Upper lobe of left lung (tissue), 4 donors: ENCODE measurements around the gene HNRNPA3.

ENCODE experiments used
- CTCF ChIP-seq, 6 experiments: fragments of 450-650 bp in 4 of 6; fragments of 200-600 bp in 2 of 6; sonication (generic) in 2 of 6; IDR thresholded peaks; one replicate each; pipeline ENCODE4 v1.5.1; 2016 to 2019; ENCODE audit warnings: antibody characterized with exemption in 6 of 6
- EP300 ChIP-seq, 4 donors: sonication (generic); formaldehyde crosslinking; IDR thresholded peaks; one replicate each; pipeline ENCODE4 v1.5.1; 2017; ENCODE audit warnings: antibody characterized with exemption in 4 of 4, control low read depth in 2 of 4
- POLR2A ChIP-seq, 4 donors: fragments of 450-650 bp; IDR thresholded peaks; one replicate each; pipeline ENCODE4 v1.5.1; 2016 to 2017; ENCODE audit warnings: antibody characterized with exemption in 4 of 4, mild to moderate bottlenecking in 2 of 4
- POLR2AphosphoS5 ChIP-seq, 2 donors: sonication (generic); formaldehyde crosslinking; IDR thresholded peaks; one replicate each; pipeline ENCODE4 v1.5.1; 2017; ENCODE audit warnings: antibody characterized with exemption in 2 of 2

- TF ChIP-seq POLR2AphosphoS5 (IDR thresholded peaks at IDR 0.05) (no peak), CTCF (IDR thresholded peaks at IDR 0.05) (no peak), POLR2A (IDR thresholded peaks at IDR 0.05) (no peak), EP300 (IDR thresholded peaks at IDR 0.05) (no peak)
Observed at GRCh38 chr2:177251165-177251542, 38.6 kb downstream of the HNRNPA3 start.
